Common myeloid progenitor, CD34-positive (primary cell): ENCODE data around the gene DIS3L2. TPM values are rescaled to one million over a fixed set of nuclear protein-coding genes. Genes with fewer than 3 reads are reported as not detected.

Experiments
- CTCF ChIA-PET: fragments of 350-600 bp; sonication (Branson Sonifier 250); formaldehyde crosslinking; loops from one replicate; lab custom pipeline; 2021; ENCODE audit warnings: antibody characterized with exemption; lab: Charles Lee
- POLR2A ChIA-PET: fragments of 350-600 bp; sonication (Branson Sonifier 250); formaldehyde crosslinking; loops from one replicate; lab custom pipeline; 2021; ENCODE audit warnings: antibody characterized with exemption; lab: Charles Lee
- DNase-seq, 3 donors: peaks; one replicate each; pipeline versions ENCODE4 v3.0.0 to v3.0.0-alpha.2; 2013
- H3K27ac ChIP-seq, 2 experiments: 1 replicate in 1 of 2; 2 replicates in 1 of 2; pipeline ENCODE4 v1.7.0; 2013; ENCODE audit warnings: inconsistent platforms in 2 of 2, low read length in 2 of 2, mild to moderate bottlenecking in 2 of 2, low read depth in 1 of 2, moderate library complexity in 1 of 2; ENCODE audit not compliant: severe bottlenecking in 2 of 2, insufficient read depth in 1 of 2, poor library complexity in 1 of 2
- H3K27me3 ChIP-seq, 5 experiments: replicated peaks in 2 of 5; 1 replicate in 3 of 5; 2 replicates in 2 of 5; pipeline versions ENCODE4 v1.6.1 to v1.7.0; 2013; ENCODE audit warnings: low read length in 4 of 5, mild to moderate bottlenecking in 2 of 5, moderate library complexity in 2 of 5, inconsistent platforms in 1 of 5; ENCODE audit not compliant: insufficient read depth in 5 of 5, control insufficient read depth in 4 of 5
- H3K36me3 ChIP-seq, 4 experiments: 1 replicate in 2 of 4; 2 replicates in 2 of 4; pipeline versions ENCODE4 v1.6.1 to v1.7.0; 2013; ENCODE audit warnings: low read length in 3 of 4, control low read depth in 1 of 4, mild to moderate bottlenecking in 1 of 4; ENCODE audit not compliant: control insufficient read depth in 4 of 4, insufficient read depth in 4 of 4
- H3K4me1 ChIP-seq, 4 experiments: 1 replicate in 3 of 4; 2 replicates in 1 of 4; pipeline versions ENCODE4 v1.6.1 to v1.7.1; 2013; ENCODE audit warnings: low read length in 3 of 4, mild to moderate bottlenecking in 3 of 4, control low read depth in 1 of 4, inconsistent platforms in 1 of 4, moderate library complexity in 1 of 4; ENCODE audit not compliant: control insufficient read depth in 4 of 4, insufficient read depth in 4 of 4; ENCODE audit errors: control extremely low read depth in 1 of 4
- H3K4me3 ChIP-seq, 7 experiments: 1 replicate in 4 of 7; 2 replicates in 3 of 7; pipeline versions ENCODE4 v1.5.1 to v1.7.0; 2013; ENCODE audit warnings: mild to moderate bottlenecking in 7 of 7, low read length in 6 of 7, moderate library complexity in 6 of 7, inconsistent platforms in 2 of 7, low read depth in 2 of 7, control low read depth in 1 of 7; ENCODE audit not compliant: insufficient read depth in 4 of 7, control insufficient read depth in 1 of 7; ENCODE audit errors: extremely low read depth in 1 of 7
- H3K9me3 ChIP-seq, 5 experiments: 1 replicate in 4 of 5; 2 replicates in 1 of 5; pipeline versions ENCODE4 v1.6.1 to v1.7.1; 2013; ENCODE audit warnings: low read length in 4 of 5, mild to moderate bottlenecking in 2 of 5, inconsistent platforms in 1 of 5, low read depth in 1 of 5, moderate library complexity in 1 of 5; ENCODE audit not compliant: control insufficient read depth in 4 of 5, insufficient read depth in 2 of 5; ENCODE audit errors: control extremely low read depth in 1 of 5
- WGBS: methylation state at CpG from one replicate; pipeline ENCODE4 v1.1.5; 2013; ENCODE audit not compliant: insufficient coverage; 5-methylcytosine and 5-hydroxymethylcytosine counted together
- polyA plus RNA-seq: library from polyadenylated mRNA; unstranded; fragments of 120-200 nt; gene quantifications from one replicate; pipeline ENCODE4 v1.2.1, GENCODE V29; 2013

The DIS3L2 gene
- 25.5 TPM for polyA plus RNA-seq

- WGBS = 0% methylated on average over 74 of the region's 83 CpGs
- POLR2A ChIA-PET = no interaction called here
- Histone ChIP-seq H3K27me3 (no peaks in the 10 kb centered on the region), H3K9me3 (no peaks in the 10 kb centered on the region), H3K4me1 (peaks cover 3 to 12% (median 9%) of the 10 kb centered on the region in 4 experiments), H3K27ac (peak within 1 kb of the TSS; percentile 33 to 79), H3K36me3 (no peaks in the 10 kb centered on the region), H3K4me3 (peak within 1 kb of the TSS; percentile 85 to 99 (median 94))
- DNase-seq = peak; percentile 82 to 95 (median 91)
- CTCF ChIA-PET = interaction anchor here (0.8 kb wide), 1 partner anchor 14 kb away, joined by 3 read pairs; no protein-coding TSS in a partner anchor
Measured at GRCh38 chr2:231961349-231962166, at the start of gene DIS3L2. Gene DIS3L2 (plus strand): TSS chr2:231961713. CDS start chr2:232014928, 53,215 bp downstream.

DNA sequence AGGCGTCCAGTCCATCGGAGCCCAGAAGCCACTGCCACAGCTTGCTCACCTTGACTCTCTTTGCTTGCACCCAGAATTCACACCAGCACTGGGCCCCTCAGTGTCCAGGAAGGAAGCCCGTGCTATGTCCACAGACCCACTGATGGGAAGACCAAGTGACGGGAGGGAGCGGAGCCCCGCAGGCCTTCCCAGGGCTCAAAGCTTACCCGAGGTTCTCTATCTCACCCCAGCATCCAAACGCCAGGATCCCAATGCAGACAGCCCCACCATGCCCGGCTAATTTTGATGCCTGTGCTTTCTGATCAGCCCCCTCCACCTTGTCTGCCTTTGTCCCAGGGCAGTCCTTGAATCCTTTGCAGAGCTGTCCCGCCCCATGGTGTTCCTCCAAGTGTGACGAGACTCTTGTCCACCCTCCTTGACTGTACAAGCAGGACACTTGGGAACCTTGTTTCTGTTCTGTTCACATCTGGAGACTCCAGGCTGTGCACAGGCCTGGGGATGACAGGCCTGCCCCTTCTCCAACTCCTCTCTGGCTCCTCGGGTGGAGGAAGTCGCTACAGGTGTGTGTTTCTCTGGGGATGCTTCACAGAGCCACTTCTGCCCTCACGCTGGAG, 47.3 kb upstream of the DIS3L2 start:
- DNase-seq = no peak
- CTCF ChIA-PET = interaction anchor here (1.2 kb wide), 1 partner anchor 11 kb away, joined by 7 read pairs; the partner anchor contains the start of gene NPPC
- 91% methylated on average over 13 of the region's 14 CpGs for WGBS
- no peaks in the 10 kb centered on the region for H3K9me3 ChIP-seq
- no peaks in the 10 kb centered on the region for H3K36me3 ChIP-seq
- H3K27me3 ChIP-seq = peaks cover 0 to 11% (median 2%) of the 10 kb centered on the region in 5 experiments
- H3K27ac ChIP-seq = no peak overlapping the region
- POLR2A ChIA-PET = no interaction called here
- no peak overlapping the region for H3K4me3 ChIP-seq
- H3K4me1 ChIP-seq = peaks cover 0 to 16% (median 10%) of the 10 kb centered on the region in 4 experiments

- peak in 1 of 3 donors; percentile 48 for DNase-seq
- whole genome bisulfite sequencing = 90% methylated on average over 6 of the region's 10 CpGs
- H3K9me3 ChIP-seq = no peaks in the 10 kb centered on the region
- peaks cover 0 to 6% (median 4%) of the 10 kb centered on the region in 5 experiments for H3K27me3 ChIP-seq
- H3K4me3 ChIP-seq = no peak overlapping the region
- POLR2A ChIA-PET = no interaction called here
- H3K27ac ChIP-seq = no peak overlapping the region
- CTCF ChIA-PET = interaction anchor here (0.6 to 4.8 kb wide), 4 partner anchors 9 to 14 kb away, joined by 3 to 27 read pairs (median 3); partner anchors contain the start of gene NPPC
- no peaks in the 10 kb centered on the region for H3K36me3 ChIP-seq
- H3K4me1 ChIP-seq = no peaks in the 10 kb centered on the region
Measured at GRCh38 chr2:231917280-231918066, 44.0 kb upstream of the DIS3L2 start.

- no peaks in the 10 kb centered on the region for H3K36me3 ChIP-seq
- peaks cover 0 to 3% (median 0%) of the 10 kb centered on the region in 4 experiments for H3K4me1 ChIP-seq
- 97% methylated on average over 21 of the region's 21 CpGs for WGBS
- ChIA-PET CTCF (interaction anchor here (0.6 to 4.8 kb wide), 9 partner anchors 8 to 516 kb away, joined by 3 to 27 read pairs (median 3); partner anchors contain the start of gene NPPC), POLR2A (no interaction called here)
- H3K27me3 ChIP-seq = peaks cover 0 to 18% (median 8%) of the 10 kb centered on the region in 5 experiments
- no peaks in the 10 kb centered on the region for H3K9me3 ChIP-seq
- DNase-seq = no peak
- no peak overlapping the region for H3K4me3 ChIP-seq
- H3K27ac ChIP-seq = no peak overlapping the region
Measured at GRCh38 chr2:231918501-231919330, 42.8 kb upstream of the DIS3L2 start.

GRCh38 chr2:231919341-231920035, 42.0 kb upstream of the DIS3L2 start:
- CTCF ChIA-PET = interaction anchor here (1.0 to 8.8 kb wide), 8 partner anchors 10 to 518 kb away, joined by 3 to 63 read pairs (median 4); no protein-coding TSS in a partner anchor
- peaks cover 0 to 26% (median 16%) of the 10 kb centered on the region in 5 experiments for H3K27me3 ChIP-seq

More at GRCh38 chr2:231919341-231920035, 42.0 kb upstream of the DIS3L2 start:
- Histone ChIP-seq H3K9me3 (no peaks in the 10 kb centered on the region), H3K27ac (no peak overlapping the region), H3K36me3 (no peaks in the 10 kb centered on the region), H3K4me3 (no peak overlapping the region), H3K4me1 (peaks cover 0 to 3% (median under 1%) of the 10 kb centered on the region in 4 experiments)
- POLR2A ChIA-PET = no interaction called here
- no peak for DNase-seq
- WGBS = 96% methylated on average over 12 of the region's 15 CpGs
